RWPE1 (cell line): ENCODE measurements around the gene CFAP221.
A peak's percentile ranks its signal among the peaks of the same experiment; 100 is the strongest.

ENCODE experiments used
- CTCF ChIA-PET: fragments of 350-600 bp; sonication (Branson Sonifier 250); formaldehyde crosslinking; extraction: SDS; loops from one replicate; lab custom pipeline; 2021; lab: Yijun Ruan, JAX
- POLR2A ChIA-PET: fragments of 400-600 bp; formaldehyde crosslinking; extraction: SDS; loops from one replicate; lab custom pipeline; 2020; ENCODE audit warnings: antibody characterized with exemption; ENCODE audit not compliant: low non-redundant PET; lab: Yijun Ruan, JAX
- DNase-seq: peaks from one replicate; pipeline ENCODE4 v3.0.0; 2012; ENCODE audit warnings: low spot score
- H3K27ac ChIP-seq: fragments of 450-650 bp; 2 replicates; pipeline ENCODE4 v1.5.1; 2017
- TF ChIP-seq, protein P1 (sequence below): fragments of 450-650 bp; conservative IDR thresholded peaks from 2 replicates; pipeline ENCODE4 v1.5.1; 2017; ENCODE audit warnings: low read depth, mild to moderate bottlenecking

CFAP221 gene

DNA sequence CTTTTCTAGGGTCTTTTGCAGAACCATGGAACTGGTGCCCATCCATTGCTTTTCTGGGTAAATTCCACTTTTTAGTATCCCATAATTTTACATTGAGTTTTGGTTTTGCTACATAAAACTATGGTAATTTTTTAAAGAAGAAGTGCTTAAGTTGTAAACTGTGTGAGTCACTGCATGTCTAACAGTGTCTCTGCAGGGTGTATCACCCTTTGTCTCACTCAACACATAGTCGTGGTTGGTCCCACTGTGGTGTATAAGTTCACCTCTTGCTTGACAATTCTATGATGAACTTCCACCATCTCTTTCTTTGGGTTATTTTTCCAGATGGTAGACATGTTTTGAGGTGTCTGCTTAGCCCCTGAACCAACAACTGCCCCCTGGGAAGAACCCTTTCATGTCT, 30.4 kb upstream of the CFAP221 start:
- CTCF ChIA-PET = no interaction called here
- DNase-seq = no peak
- TF ChIP-seq, protein P1, sequence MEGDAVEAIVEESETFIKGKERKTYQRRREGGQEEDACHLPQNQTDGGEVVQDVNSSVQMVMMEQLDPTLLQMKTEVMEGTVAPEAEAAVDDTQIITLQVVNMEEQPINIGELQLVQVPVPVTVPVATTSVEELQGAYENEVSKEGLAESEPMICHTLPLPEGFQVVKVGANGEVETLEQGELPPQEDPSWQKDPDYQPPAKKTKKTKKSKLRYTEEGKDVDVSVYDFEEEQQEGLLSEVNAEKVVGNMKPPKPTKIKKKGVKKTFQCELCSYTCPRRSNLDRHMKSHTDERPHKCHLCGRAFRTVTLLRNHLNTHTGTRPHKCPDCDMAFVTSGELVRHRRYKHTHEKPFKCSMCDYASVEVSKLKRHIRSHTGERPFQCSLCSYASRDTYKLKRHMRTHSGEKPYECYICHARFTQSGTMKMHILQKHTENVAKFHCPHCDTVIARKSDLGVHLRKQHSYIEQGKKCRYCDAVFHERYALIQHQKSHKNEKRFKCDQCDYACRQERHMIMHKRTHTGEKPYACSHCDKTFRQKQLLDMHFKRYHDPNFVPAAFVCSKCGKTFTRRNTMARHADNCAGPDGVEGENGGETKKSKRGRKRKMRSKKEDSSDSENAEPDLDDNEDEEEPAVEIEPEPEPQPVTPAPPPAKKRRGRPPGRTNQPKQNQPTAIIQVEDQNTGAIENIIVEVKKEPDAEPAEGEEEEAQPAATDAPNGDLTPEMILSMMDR = no peak
- POLR2A ChIA-PET = no interaction called here
- H3K27ac ChIP-seq = no peak overlapping the region

GRCh38 chr2:119516121-119516520, 28.1 kb upstream of the CFAP221 start:
- H3K27ac ChIP-seq = no peak overlapping the region
- TF ChIP-seq, protein P1 = no peak
- POLR2A ChIA-PET = no interaction called here
- DNase-seq = no peak
- CTCF ChIA-PET = interaction anchor here (0.6 kb wide), 1 partner anchor 499 kb away, joined by 3 read pairs; no protein-coding TSS in a partner anchor

DNA sequence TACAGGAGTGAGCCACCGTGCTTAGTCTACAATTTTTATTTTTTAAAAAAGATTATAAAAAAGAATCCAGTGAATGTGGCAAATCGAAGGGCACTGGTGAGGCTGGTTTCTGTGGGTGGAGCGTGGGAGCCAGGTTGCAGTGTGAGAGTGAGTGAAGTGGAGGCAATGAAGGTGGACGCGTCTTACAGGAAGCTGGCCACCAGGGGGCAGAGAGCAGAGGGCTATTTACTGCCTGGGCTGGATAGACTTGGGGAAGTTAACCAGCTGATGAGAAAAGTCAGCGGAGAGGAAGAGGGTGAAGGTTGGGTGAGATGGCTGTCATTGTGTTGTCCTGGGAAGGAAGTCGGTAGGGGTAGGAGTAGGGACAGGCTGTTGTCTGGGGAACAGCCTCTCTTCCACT, 26.8 kb upstream of the CFAP221 start:
- H3K27ac ChIP-seq = no peak overlapping the region
- DNase-seq = peak; percentile 41
- POLR2A ChIA-PET = no interaction called here
- TF ChIP-seq, protein P1 = no peak; the same call in 1 of the 2 replicates
- CTCF ChIA-PET = interaction anchor here (0.6 to 0.7 kb wide), 2 partner anchors 163 to 1962 kb away, joined by 3 read pairs; no protein-coding TSS in a partner anchor

DNA sequence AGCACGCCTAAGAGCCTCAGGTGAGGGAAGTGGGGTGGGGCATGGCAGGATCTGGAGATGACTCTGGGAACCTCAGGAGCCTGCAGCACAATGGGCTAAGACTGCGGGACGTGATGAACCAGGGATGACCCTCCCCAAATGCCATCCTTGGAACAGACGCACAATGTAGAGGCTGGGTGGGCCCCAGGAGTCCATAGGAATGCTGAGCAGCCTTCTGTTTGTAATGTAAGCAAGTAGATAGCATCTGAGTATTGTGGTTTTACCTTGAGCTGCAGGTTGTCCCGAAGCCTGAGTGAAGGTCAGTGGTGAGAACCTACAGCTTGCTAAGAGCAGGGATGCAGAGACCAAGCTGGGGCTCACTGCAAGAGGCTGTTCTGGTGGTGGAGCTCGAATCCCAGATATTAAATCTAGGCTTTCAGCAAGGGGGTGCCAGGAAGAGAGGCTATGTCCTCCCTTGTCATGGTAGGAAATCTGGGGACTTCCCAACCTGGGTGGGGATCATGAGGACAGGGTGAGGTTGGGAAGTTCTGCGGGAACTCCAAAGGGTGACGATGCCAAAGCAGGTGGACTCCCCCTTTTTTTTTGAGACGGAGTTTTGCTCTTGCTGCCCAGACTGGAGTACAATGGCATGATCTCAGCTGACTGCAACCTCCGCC, 25.7 kb upstream of the CFAP221 start:
- no peak overlapping the region for H3K27ac ChIP-seq
- POLR2A ChIA-PET = no interaction called here
- TF ChIP-seq, protein P1 = no peak
- CTCF ChIA-PET = no interaction called here
- no peak for DNase-seq

DNA sequence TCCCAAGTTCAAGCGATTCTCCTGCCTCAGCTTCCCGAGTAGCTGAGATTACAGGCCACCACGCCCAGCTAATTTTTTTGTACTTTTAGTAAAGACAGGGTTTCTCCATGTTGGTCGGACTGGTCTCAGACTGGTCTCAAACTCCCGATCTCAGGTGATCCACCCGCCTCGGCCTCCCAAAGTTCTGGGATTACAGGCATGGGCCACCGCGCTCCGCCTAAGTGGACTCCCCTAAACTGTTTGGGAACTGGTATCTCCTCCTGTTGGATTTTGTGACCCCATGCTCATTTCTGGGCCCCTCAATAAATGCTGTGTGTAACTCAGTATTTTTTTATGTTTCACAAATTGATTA, 25.2 kb upstream of the CFAP221 start:
- ChIA-PET POLR2A (no interaction called here), CTCF (no interaction called here)
- H3K27ac ChIP-seq = no peak overlapping the region
- DNase-seq = no peak
- TF ChIP-seq, protein P1 = no peak

DNA sequence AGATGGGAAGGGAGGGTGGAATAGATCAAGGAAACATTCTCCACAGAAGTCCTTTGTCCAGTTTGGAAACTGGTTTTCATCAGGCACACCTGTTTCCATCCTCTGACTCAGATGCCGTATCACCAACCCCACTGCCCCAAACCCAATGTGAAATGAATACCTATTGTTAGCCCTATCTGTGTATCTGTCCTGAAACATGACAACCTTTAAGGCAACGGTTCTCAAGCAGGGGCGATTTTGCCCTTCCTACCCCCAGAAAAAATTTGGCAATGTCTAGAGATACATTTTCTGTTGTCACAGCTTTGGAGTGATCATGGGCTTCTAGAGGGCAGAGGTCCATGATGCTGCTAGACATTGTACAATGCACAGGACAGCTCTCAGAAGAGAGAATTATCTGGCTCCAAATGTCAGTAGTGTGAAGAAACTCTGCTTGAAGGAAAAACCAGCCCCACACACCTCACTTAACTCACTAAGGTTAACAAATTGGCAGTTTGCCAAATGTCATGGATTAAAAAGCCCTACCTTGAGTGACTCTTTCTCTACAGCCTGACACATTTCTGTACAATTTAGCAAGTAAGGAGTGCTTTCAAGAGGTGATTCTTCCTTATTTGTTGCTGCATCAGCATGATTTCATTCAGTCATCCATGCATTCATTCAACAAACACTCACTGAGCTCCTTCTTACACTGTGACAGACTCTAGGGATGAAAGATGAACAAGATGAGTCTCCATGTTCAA, 23.4 kb upstream of the CFAP221 start:
- TF ChIP-seq, protein P1 = no peak
- no peak for DNase-seq
- POLR2A ChIA-PET = no interaction called here
- CTCF ChIA-PET = no interaction called here
- no peak overlapping the region for H3K27ac ChIP-seq
